Activated CD4-positive, alpha-beta T cell treated with anti-CD3 and anti-CD28 coated beads for 48 hours (primary cell): ENCODE measurements around the gene WWOX.

Source experiments
- DNase-seq: peaks from one replicate; pipeline ENCODE4 v3.0.0-alpha.2; 2020

The WWOX gene

GRCh38 chr16:78842950-78843349 is 743.5 kb downstream of the WWOX start:
- DNase-seq: no peak

- DNase-seq: no peak
These were observed 744.5 kb downstream of the WWOX start for GRCh38 chr16:78843978-78844377.

GRCh38 chr16:78844682-78845081 is 745.2 kb downstream of the WWOX start:
- DNase-seq: no peak

- no peak for DNase-seq
These were observed 751.8 kb downstream of the WWOX start for GRCh38 chr16:78851266-78851665.

- no peak for DNase-seq
These were observed 752.7 kb downstream of the WWOX start for GRCh38 chr16:78852081-78852635.

GRCh38 chr16:78862022-78862421 is 762.6 kb downstream of the WWOX start:
- DNase-seq: no peak

- no peak for DNase-seq
These were observed 767.1 kb downstream of the WWOX start for GRCh38 chr16:78866521-78866920.

- DNase-seq: no peak
These were observed 770.0 kb downstream of the WWOX start for GRCh38 chr16:78869492-78869891.

- no peak for DNase-seq
These were observed 771.8 kb downstream of the WWOX start for GRCh38 chr16:78871241-78871640.

GRCh38 chr16:78876671-78877070 is 777.2 kb downstream of the WWOX start:
- no peak for DNase-seq

- no peak for DNase-seq
These were observed 777.7 kb downstream of the WWOX start for GRCh38 chr16:78877114-78877655.

- no peak for DNase-seq
These were observed 779.1 kb downstream of the WWOX start for GRCh38 chr16:78878570-78878969.

GRCh38 chr16:78879011-78879410 is 779.6 kb downstream of the WWOX start:
- DNase-seq: no peak

GRCh38 chr16:78882150-78882549 is 782.7 kb downstream of the WWOX start:
- DNase-seq: no peak

GRCh38 chr16:78882751-78883150 is 783.3 kb downstream of the WWOX start:
- no peak for DNase-seq

GRCh38 chr16:78884204-78884603 is 784.8 kb downstream of the WWOX start:
- no peak for DNase-seq

GRCh38 chr16:78889346-78889745 is 789.9 kb downstream of the WWOX start:
- DNase-seq: no peak

- DNase-seq: no peak
These were observed 791.0 kb downstream of the WWOX start for GRCh38 chr16:78890373-78890895.

- DNase-seq: peak; percentile 34
These were observed 793.7 kb downstream of the WWOX start for GRCh38 chr16:78892951-78893733.

GRCh38 chr16:78894886-78895285 is 795.4 kb downstream of the WWOX start:
- DNase-seq: peak; percentile 30

- DNase-seq: no peak
These were observed 796.2 kb downstream of the WWOX start for GRCh38 chr16:78895681-78896080.

- DNase-seq: peak; percentile 44
These were observed 796.8 kb downstream of the WWOX start for GRCh38 chr16:78896280-78896679.

GRCh38 chr16:78897299-78897698 is 797.8 kb downstream of the WWOX start:
- no peak for DNase-seq
